ENCODE results near the gene SUPT20HL1.
"Not testable (repeated sequence)": the region's sequence is repeated elsewhere in the genome, so short reads cannot be mapped to it uniquely, and the experiment has no call there.

SUPT20HL1 gene

DNA sequence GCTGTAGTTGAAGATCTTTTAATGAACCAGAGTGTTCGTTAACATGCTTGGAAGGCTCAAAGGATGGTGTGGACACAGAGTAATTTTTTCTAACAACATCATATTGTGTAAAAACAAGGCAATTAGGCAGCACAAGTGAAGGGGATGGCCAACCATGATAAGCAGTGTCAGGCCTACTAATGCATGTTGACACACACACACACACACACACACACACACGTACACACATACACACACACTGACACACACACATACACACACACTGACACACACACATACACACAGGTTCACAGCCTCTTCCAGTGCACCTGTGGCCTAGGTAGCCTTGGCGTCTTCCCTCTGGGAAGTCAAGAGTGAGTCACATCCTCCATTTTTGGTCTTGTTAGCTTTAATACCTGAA lies at the start of gene SUPT20HL1:
Gene SUPT20HL1 (plus strand): TSS at position 368 of the 400 bp plus-strand sequence. CDS start 2,122 bp downstream, outside the sequence.
- no peak for DNase-seq (ENCODE audit: low spot score)

DNA sequence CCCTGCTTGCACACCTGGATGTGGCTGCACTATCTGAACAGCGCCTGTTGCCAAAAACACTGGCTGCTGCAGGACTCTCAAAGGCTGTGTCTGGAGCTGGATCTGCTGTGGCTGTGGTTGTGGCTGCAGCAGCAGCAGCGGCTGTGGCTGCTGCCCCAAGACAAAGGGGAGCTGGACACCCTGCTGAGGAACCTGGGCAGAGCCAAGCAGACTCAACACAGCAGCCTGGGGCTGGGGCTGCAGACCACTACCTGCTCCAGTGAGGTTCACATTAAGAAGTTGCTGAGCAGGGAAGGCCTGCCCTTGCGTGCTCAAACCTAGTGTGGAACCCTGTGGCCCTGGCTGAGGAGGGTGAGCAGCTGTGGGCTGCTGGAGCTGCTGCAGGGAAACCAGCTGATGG lies 49.5 kb upstream of the SUPT20HL1 start:
- DNase-seq (ENCODE audit: low spot score), result not testable (repeated sequence)

DNA sequence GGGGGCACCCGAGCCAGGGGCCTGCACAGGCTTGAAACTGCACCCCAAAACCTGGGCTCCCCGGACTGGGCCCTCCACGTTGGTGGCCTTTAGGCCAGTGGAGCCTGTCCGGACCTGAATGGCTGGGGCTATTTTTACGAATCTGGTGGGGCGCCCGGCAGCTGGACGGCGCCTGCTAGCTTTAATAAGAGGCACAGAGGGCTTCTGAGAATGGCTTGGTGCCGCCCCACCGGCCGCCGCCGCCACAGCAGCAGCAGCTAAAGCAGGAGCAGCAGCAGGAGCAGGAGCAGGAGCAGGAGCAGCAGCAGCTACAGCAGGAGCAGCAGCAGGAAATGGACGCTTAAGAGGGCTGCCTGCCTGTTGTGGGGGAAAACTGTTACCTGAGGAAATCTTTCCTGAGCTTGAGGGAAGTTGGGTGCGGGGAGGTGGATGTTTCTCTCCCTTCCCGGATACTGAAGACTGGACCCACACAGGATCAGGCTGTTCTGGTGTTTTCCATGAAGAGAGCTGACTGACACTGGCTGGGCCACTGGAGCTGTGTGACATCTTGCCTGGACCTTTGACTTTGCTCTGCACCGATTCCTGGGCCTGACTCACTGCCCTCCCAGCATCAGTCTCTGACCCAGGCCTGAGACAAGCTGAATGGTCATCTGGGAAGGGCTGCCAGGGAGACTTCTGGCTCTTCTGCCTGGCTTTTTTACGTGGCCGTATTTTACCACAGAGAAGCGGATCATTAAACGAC lies 48.8 kb upstream of the SUPT20HL1 start:
- not testable (repeated sequence) for DNase-seq (ENCODE audit: low spot score)

DNA sequence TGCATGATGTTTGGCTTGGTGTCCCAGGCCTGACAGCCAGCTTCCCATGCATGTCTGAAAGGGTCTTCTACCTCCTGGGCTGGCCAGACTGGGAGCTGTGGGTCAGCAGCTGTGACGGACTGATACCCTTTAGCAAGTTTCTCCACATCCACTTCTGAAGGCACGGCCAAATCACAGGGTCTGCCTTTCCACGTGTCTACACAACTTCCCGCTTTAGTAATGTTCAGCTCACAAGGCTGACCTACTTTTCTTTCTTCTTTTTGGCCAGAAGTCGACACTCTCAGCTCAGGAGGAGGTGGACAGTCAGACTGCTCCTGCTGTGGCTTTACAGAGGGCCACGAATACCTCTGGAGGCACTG lies 48.2 kb upstream of the SUPT20HL1 start:
- DNase-seq (ENCODE audit: low spot score), result not testable (repeated sequence)

DNA sequence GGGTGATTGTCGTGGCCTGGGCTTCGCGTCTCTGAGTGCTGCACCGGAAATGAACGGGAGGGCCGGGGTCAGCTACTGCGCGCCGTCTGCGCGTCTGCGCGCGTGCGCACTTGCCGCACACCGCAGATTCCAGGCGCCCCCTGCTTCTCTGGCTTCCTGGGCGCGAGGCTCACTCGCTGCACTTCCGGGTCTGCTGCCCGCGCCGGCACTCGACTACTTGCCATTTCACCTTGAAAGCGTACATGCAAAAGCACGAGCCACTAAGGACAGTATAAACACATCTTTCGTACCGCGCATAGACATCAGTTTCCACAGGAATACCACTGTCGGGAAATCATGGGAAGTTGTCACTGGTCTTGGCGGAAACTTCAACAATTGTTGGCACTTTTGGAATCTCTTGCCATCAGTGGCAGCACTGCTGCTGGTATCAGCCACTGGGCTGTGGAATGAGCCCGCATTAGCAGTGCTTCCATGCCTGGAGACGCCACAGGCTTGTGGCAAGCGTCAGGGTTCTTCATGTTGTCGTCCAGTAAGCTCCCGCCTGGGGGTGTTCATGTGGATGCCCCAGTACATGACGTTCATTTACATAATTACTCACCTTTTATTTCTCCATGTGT lies 46.3 kb upstream of the SUPT20HL1 start, which contains the start of gene SUPT20HL2:
Gene SUPT20HL2 (minus strand): TSS at position 51 of the 617 bp plus-strand sequence. CDS start 754 bp downstream, outside the sequence.
- DNase-seq (ENCODE audit: low spot score), result no peak

DNA sequence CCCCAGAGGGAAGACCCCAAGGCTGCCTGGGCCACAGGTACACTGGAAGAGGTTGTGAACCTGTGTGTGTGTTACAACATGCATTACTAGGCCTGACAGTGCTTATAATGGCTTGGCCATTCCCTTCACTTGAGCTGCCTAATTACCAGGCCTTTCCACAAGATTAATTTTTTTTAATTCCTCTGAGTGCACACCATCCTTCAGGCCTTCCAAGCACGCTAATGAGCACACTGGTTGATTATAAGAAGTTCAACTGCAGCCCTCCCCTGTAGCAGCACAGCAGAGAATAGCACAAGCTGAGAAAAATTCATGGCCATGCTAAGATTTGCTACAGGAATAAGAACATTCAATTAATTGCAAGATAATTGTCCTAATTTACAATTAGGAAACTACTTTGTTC lies 44.3 kb upstream of the SUPT20HL1 start:
- no peak for DNase-seq (ENCODE audit: low spot score)

DNA sequence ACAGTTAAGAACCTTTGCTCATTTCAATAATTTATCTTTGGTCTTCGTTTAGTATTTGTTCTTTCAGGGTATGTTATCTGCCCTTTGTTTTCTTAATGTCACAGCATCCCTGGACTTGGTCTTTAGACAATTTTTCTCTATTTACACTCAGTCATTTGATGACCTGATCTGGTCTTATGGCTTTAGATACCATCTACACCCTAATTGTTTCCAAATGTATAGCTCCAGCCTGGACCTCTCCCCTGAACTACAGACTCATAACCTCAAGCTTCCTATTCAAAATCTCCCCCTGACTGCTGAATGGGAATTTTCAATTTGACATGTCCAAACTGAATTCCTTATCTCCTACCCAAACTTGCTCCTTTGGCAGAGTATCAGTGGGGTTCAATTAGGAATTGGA lies 42.9 kb upstream of the SUPT20HL1 start:
- no peak for DNase-seq (ENCODE audit: low spot score)

DNA sequence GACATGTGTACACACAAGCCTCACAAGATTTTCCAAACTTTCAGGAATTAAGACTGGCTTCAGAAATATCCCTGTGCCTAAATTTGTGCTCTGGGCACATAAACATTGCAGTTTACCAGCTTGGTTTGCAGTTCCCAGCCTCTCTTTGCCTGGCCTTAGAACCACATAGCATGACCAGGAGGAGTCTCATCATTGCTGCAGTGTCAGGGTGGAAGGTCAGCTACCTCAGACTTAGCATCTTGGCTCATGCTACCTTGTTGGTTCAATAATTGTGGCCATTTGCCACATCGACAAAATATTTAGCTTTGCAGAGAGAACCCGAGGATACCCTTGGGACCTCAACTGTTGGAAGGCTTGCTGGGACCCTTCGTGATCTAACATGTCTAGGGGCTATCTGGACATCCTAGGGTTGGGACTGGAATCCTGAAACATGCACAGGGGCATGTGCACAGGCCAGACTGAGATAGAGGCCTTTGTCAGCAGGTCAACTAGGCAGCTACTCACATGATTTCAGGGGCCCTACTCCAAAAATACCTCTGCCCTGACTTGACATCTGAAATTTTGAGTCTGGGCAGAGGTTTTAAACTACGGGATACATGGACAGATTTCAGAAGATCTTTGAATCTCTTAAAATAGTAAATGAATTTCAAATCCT lies 38.6 kb upstream of the SUPT20HL1 start:
- no peak for DNase-seq (ENCODE audit: low spot score)

DNA sequence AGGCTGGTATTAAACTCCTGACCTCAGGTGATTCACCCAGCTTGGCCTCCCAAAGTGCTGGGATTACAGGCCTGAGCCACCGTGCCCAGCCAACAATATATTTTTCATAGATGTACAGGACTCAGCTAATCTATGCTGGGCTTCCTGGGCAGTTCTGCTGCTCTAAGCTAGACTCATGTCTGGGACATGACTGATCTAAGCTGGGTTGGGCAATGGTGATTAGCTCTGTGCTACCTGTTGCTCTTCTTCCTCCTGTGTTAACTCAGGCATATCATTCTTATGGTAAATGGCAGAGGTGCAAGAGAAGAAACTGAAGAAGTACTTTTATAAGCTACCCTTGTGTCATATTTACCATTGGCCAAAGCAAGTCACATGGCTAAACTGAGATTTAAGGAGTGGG lies 35.2 kb upstream of the SUPT20HL1 start:
- DNase-seq (ENCODE audit: low spot score), result no peak

DNA sequence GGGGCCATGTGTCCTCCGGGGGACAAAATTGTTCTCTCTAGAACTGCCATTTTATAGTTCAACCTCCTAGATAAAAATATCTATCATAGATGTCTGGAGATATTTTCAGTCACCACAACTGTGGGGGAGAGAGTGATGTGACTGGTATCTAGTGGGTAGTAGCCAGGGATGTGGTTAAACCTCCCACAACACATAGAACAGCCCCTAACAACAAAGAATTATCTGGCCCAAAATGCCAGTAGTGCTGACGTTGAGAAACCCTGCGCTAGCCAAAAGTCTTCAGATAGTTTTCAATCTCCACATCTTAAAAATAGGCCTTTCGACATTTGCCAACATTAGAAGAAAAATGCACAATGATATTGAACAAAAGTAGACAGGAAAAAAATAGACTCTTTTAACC lies 27.6 kb upstream of the SUPT20HL1 start:
- no peak for DNase-seq (ENCODE audit: low spot score)

DNA sequence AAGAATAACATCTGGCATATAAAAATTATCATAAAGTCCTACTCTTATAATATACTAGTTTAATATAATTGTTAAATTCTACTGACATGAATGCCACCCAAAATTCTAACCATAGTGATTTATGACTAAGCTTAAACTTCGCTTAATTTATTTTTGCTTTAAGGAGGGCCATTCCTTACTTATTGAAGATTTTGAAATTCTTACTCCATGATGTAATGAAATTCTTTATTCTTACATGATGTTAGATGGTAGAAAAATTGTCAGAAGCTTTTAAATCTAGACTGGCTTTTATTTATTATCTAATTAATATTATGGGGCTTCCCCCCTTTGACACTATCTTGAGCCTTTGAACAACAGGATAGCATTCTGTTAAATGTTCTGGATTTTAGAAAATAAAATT lies 27.1 kb upstream of the SUPT20HL1 start:
- no peak for DNase-seq (ENCODE audit: low spot score)

DNA sequence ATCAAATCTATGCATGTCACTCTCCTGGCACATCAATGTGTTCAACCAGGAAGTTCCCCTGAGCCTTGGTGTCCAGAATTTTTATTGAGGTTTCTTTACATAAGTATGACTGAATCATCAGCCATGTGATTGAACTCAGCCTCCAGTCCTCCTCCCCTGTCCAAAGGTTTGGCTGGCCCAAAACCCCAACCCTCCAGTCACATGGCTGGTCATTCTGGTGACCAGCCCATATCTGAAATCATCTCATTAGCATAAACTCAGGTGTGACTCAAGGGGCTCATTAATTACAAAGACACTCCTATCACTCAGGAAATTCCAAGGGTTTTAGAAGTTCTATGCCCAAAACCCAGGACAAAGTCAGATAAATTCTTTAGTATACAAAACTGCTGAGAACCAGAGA lies 26.0 kb upstream of the SUPT20HL1 start:
- DNase-seq (ENCODE audit: low spot score), result no peak

DNA sequence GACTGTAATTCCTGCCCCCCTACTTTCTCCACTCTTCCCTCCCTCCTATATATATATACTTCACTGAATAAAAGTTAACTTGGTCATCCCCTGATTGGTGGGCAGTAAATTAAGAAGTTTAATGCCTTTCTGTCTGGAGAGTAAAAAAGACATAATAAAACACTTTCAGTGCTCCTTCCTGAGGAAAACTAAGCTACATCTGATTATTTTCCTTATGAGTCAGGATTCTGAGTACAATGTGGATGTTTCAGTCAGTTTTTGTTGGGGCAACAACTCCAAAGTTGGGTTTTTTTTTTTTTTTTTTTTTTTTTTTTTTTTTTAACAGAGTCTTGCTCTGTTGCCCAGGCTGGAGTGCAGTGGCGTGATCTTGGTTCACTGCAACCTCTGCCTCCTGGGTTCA lies 24.6 kb upstream of the SUPT20HL1 start:
- DNase-seq (ENCODE audit: low spot score), result no peak

DNA sequence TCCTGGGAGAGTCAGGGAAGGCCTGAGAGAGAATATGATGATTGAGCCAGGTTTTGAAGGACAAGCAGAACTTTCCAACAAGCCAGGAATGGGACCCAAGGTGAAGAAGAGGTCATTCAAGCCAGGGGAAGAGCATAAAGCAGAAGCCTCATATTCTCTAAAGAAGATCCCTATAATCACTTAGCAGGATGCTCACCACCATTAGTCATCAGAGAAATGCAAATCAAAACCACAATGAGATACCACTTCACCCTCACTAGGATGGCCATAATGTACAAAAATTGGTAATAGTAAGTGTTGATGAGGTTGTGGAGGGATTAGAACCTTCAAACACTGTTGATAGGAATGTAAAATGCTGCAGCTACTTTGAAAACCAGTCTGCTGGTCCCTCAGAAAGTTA lies 20.5 kb upstream of the SUPT20HL1 start:
- no peak for DNase-seq (ENCODE audit: low spot score)

DNA sequence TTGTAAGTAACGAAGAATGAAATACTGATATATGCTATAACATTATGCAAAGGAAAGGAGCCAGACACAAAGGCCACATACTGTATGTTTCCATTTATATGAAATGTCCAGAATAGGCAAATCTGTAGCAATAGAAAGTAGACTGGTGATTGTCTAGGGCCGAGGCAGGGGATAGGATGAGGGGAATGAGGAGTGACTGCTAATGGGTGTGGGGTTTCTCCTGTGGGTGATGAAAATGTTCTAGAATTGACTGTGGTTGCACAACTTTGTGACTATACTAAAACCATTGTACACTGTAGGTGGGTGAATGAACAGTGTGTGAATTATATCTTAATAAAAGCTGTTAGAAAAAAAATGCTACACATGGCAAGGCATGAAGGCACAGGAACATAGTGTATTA lies 19.9 kb upstream of the SUPT20HL1 start:
- no peak for DNase-seq (ENCODE audit: low spot score)

DNA sequence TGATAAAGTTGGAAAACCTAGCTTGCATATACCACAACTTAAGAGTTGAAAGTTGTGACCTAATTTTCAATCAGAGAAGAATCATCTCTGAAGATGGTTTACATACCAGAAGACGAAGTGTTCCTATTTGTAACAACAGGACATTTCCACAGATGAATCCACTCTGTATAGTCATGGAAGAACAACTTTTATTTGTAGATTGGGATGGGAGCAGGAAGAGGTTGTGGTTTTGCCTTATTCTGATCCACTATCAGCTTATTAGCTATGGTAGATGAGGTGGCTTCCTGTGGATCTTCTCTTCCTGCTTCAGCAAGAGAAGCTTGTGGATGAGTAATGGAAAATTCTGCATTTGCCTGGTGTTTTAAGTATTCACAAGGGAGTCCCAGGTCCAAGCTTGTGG lies 18.6 kb upstream of the SUPT20HL1 start:
- no peak for DNase-seq (ENCODE audit: low spot score)

DNA sequence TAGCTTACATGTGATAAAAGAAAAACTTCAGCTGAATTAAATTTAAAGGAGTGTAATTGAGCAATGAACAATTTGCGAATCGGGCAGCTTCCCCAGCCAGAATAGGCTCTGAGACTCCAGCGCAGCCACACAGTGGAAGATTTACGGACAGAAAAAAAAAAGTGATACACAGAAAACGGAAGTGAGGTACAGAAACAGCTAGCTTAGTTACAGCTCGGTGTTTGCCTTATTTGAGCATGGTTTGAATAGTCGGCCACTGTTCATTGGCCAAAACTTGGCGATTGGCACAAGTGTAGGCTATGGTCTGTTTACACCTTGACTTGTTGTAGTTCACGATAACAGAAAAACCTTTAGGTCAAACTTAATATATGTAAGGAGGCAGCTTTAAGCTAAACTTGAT lies 16.7 kb upstream of the SUPT20HL1 start:
- no peak for DNase-seq (ENCODE audit: low spot score)

DNA sequence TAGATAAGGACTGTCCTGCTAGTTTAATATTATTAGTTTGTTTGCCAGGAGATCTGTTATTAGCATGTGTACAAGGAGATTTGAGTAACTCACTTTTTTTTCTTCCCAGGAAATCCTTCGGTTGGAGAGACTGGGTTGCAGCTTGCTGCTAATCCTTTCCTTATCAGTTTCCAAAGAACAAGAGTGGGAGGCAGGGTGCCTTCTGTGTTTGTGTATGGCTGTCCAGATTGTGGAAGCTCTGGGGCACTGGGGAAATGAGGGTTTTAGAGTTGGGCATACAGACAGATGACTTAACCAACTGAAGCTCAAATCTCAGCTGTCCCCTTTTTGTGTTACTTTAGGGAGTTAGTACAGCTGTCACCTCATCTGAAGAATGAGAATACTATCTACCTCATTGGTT lies 12.6 kb upstream of the SUPT20HL1 start:
- DNase-seq (ENCODE audit: low spot score), result no peak

DNA sequence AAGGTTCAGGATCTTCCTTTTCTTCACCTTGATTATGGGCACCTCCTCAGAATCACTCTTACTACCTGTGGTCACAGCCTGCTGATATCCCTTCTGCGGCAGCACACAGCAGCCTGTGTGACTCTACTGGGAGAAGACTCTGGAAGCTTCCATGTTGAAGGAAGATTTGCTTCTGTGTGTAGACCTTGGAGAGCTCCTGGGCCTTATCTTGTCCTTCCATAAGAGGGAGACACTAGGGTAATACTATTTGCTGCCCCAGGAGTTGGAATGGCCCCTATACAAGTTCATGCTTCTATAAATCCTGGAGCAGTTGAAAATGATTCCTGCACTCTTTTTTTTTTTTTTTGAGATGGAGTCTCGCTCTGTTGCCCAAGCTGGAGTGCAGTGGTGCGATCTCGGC lies 10.2 kb upstream of the SUPT20HL1 start:
- DNase-seq (ENCODE audit: low spot score), result no peak

DNA sequence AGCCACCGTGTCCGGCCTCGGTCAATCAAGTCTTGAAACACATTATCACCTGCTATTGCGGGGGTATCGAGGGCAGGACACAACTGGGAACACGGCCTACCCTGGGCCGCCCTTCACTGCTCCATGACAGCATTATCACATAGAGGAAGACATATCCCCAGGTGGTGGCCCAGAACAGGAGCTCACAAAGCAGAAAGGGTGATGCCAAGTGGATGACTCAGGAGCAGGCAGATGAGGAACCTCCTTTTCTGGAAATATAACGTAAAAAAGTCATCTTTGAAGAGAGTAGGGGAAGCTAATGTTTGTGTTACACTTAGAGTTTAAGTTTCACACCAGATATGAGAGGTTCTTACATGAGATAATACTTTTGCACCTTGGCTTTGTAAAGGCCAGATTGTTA lies 5.3 kb upstream of the SUPT20HL1 start:
- no peak for DNase-seq (ENCODE audit: low spot score)

DNA sequence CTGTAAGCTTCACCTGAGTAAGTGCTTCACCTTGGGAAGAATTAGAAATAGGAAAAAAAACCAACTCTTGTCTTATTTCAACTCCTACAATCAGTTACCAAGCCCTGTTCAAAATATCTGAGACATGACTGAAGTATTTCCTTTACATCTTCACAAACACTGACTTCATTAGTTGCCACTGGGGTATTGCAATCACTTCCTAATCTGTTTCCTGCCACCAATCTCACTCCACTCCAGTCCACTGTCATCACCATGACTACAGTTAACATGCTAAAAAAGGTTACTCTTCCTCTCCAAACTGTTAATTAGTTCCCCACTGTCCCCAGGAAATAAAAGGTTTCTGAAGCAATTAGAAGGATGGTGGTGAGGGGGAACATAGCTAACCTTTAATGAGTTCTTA lies 3.3 kb upstream of the SUPT20HL1 start:
- DNase-seq (ENCODE audit: low spot score), result no peak

DNA sequence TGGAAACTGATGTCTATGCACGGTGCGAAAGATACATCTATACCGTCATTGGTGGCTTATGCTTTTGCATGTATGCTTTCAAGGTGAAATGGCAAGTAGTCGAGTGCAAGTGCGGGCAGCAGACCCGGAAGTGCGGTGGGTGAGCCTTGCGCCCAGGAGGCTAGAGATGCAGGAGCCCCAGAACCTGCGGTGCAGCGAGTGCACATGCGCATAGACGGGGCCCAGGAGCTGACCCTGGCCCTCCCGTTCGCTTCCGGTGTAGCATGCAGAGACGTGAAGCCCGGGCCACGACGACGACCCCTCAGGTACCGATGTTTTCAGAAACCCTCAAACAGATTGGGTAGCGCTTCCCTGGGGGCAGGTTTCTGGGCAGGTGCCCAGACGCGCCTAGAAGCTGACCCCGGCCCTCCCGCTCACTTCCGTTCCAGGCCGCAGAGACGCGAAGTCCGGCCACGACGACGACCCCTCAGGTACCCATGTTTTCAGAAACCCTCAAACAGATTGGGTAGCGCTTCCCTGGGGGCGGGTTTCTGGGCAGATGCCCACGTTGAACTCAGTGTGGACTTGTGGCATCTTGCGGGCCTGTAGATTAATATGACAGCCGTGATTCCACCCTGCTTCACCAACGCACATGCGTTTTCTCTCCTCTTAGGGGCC lies 1.8 kb downstream of the SUPT20HL1 start:
- DNase-seq (ENCODE audit: low spot score), result not testable (repeated sequence)
